ENCODE results near the gene BMP10. TPM values are rescaled to one million over a fixed set of nuclear protein-coding genes. Genes with fewer than 3 reads are reported as not detected.

The BMP10 gene
- total and polyA plus RNA-seq, 12 donors, result not detected

- Histone ChIP-seq H3K36me3 (replicated peaks in 1 of 2) (no peaks in the 10 kb centered on the region), H3K4me1 (replicated peaks in 1 of 2) (no peaks in the 10 kb centered on the region), H3K27ac (no peak overlapping the region), H3K9me3 (replicated peaks in 1 of 3) (no peaks in the 10 kb centered on the region), H3K4me3 (no peak overlapping the region), H3K27me3 (no peaks in the 10 kb centered on the region)
- intact Hi-C loops (cut with DNase I), result loop anchor here in 1 of 2 donors (10.0 kb wide), 1 partner anchor 81 kb away; no protein-coding TSS in a partner anchor
- TF ChIP-seq POLR2A (IDR thresholded peaks at IDR 0.05) (no peak), CTCF (IDR thresholded peaks at IDR 0.05) (no peak)
- DNase-seq, result no peak
- 57 to 79% (median 71%) methylated on average over 1 of the region's 1 CpG for WGBS, 4 donors
Observed at GRCh38 chr2:68916226-68916625, 45.0 kb upstream of the BMP10 start.

DNA sequence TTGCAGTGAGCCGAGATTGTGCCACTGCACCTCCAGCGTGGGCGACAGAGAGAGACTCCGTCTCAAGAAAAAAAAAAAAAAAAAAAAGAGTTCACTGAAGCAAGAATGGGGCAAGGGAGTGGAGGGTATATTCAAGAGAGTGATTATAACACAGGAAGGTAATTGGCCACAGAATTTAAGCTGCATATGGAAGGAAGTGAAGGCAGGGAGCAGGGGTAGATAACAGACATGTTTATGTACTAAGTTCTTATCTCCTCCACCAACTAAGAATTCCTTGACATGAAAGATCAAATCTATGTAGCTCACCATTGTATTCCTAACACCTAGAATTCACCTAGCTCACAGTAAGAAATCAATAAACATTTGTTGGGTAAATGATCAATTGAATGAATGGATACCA, 44.2 kb upstream of the BMP10 start:
- DNase-seq, result no peak
- H3K36me3 ChIP-seq (replicated peaks in 1 of 2), result no peaks in the 10 kb centered on the region
- TF ChIP-seq POLR2A (IDR thresholded peaks at IDR 0.05), result no peak
- no peak for TF ChIP-seq CTCF (IDR thresholded peaks at IDR 0.05)
- H3K27me3 ChIP-seq, result no peaks in the 10 kb centered on the region
- no peak overlapping the region for H3K27ac ChIP-seq
- H3K4me1 ChIP-seq (replicated peaks in 1 of 2), result no peaks in the 10 kb centered on the region
- WGBS, 4 donors, result 85 to 96% (median 86%) methylated on average over 4 of the region's 4 CpGs
- intact Hi-C loops (cut with DNase I), result loop anchor here in 1 of 2 donors (10.0 kb wide), 1 partner anchor 81 kb away; no protein-coding TSS in a partner anchor
- H3K9me3 ChIP-seq (replicated peaks in 1 of 3), result no peaks in the 10 kb centered on the region
- no peak overlapping the region for H3K4me3 ChIP-seq

DNA sequence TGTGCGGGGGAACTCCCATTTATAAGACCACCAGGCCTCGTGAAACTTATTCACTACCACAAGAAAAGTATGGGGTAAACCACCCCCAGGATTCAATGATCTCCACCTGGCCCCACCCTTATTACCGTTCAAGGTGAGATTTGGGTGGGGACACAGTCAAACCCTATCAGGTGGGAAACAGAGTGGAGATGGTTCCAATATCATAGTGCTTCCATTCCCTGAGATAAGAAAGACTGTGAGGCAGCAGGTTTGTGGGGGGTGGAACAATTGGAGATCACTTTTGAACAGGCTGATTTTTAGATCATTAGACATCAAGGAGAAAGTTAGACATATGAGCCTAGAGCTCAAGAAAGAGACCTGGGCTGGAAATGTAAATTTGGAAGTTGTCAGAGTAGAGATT, 42.2 kb upstream of the BMP10 start:
- H3K4me3 ChIP-seq, result no peak overlapping the region
- intact Hi-C loops (cut with DNase I), result loop anchor here in 1 of 2 donors (10.0 kb wide), 1 partner anchor 79 kb away; no protein-coding TSS in a partner anchor
- H3K27ac ChIP-seq, result no peak overlapping the region
- no peak for DNase-seq
- peaks cover 7 to 19% of the 10 kb centered on the region in 2 donors for H3K4me1 ChIP-seq (replicated peaks in 1 of 2)
- H3K27me3 ChIP-seq, result no peaks in the 10 kb centered on the region
- WGBS, 4 donors, result 88 to 95% (median 94%) methylated on average over 3 of the region's 3 CpGs
- no peaks in the 10 kb centered on the region for H3K9me3 ChIP-seq (replicated peaks in 1 of 3)
- no peaks in the 10 kb centered on the region for H3K36me3 ChIP-seq (replicated peaks in 1 of 2)
- TF ChIP-seq CTCF (IDR thresholded peaks at IDR 0.05) (no peak), POLR2A (IDR thresholded peaks at IDR 0.05) (no peak)

- peaks cover 7 to 25% of the 10 kb centered on the region in 2 donors for H3K4me1 ChIP-seq (replicated peaks in 1 of 2)
- intact Hi-C loops (cut with DNase I), result loop anchor here in 1 of 2 donors (10.0 kb wide), 1 partner anchor 78 kb away; no protein-coding TSS in a partner anchor
Observed at GRCh38 chr2:68912732-68913131, 41.5 kb upstream of the BMP10 start.

More at GRCh38 chr2:68912732-68913131, 41.5 kb upstream of the BMP10 start:
- no peak overlapping the region for H3K4me3 ChIP-seq
- peak in 1 of 7 donors; percentile 40 for DNase-seq
- 33 to 68% (median 36%) methylated on average over 2 of the region's 2 CpGs for WGBS, 4 donors
- no peak for TF ChIP-seq POLR2A (IDR thresholded peaks at IDR 0.05)
- no peak for TF ChIP-seq CTCF (IDR thresholded peaks at IDR 0.05)
- no peaks in the 10 kb centered on the region for H3K36me3 ChIP-seq (replicated peaks in 1 of 2)
- H3K27ac ChIP-seq, result no peak overlapping the region
- no peaks in the 10 kb centered on the region for H3K9me3 ChIP-seq (replicated peaks in 1 of 3)
- H3K27me3 ChIP-seq, result no peaks in the 10 kb centered on the region

Measured in adrenal gland (tissue), 12 donors.